IMR-90 (cell line): ENCODE data around the gene KIAA0408. TPM values are rescaled to one million over a fixed set of nuclear protein-coding genes. Genes with fewer than 3 reads are reported as not detected.
A peak's percentile ranks its signal among the peaks of the same experiment; 100 is the strongest.

ENCODE experiments used
- ATAC-seq: fragments of 200-7000 bp; cut with Tn5 transposase; 2 replicates; pipeline ENCODE4 v1.9.1; 2020; ENCODE audit warnings: low read depth, mild to moderate bottlenecking, moderate library complexity
- BruUV-seq: library from RNA; stranded (reverse); fragments of 400-500 nt; replicated peaks from 2 replicates; lab custom pipeline; 2021; lab: Mats Ljungman, UMichigan
- CTCF ChIA-PET: fragments of 300-600 bp; formaldehyde crosslinking; extraction: SDS; loops from one replicate; lab custom pipeline; 2021; ENCODE audit warnings: antibody characterized with exemption; lab: Yijun Ruan, JAX
- POLR2A ChIA-PET: fragments of 300-600 bp; sonication (Branson Sonifier 250); formaldehyde crosslinking; loops from one replicate; lab custom pipeline; 2022; ENCODE audit warnings: antibody characterized with exemption; ENCODE audit not compliant: unreplicated experiment; lab: Charles Lee
- DNase-seq: peaks from one replicate; pipeline ENCODE4 v3.0.0; 2013
- H2AFZ ChIP-seq: replicated peaks from 2 replicates; pipeline ENCODE3; 2013; ENCODE audit warnings: low read length, mild to moderate bottlenecking; ENCODE audit not compliant: poor library complexity
- H2AK5ac ChIP-seq: 2 replicates; pipeline ENCODE4 v1.6.1; 2013; ENCODE audit warnings: low read depth, low read length, inconsistent platforms
- H2AK9ac ChIP-seq: replicated peaks from 2 replicates; pipeline ENCODE3; 2013; ENCODE audit warnings: mild to moderate bottlenecking, low read depth, low read length, moderate library complexity; ENCODE audit not compliant: poor library complexity
- H2BK120ac ChIP-seq: 2 replicates; pipeline ENCODE4 v1.6.1; 2013; ENCODE audit warnings: low read depth, low read length, inconsistent platforms
- H2BK15ac ChIP-seq: 3 replicates; pipeline ENCODE4 v1.6.1; 2013; ENCODE audit warnings: low read depth, low read length, inconsistent platforms
- H2BK20ac ChIP-seq: 2 replicates; pipeline ENCODE4 v1.6.1; 2013; ENCODE audit warnings: low read depth, mild to moderate bottlenecking, inconsistent platforms, low read length, moderate library complexity
- H2BK5ac ChIP-seq: 2 replicates; pipeline ENCODE4 v1.6.1; 2013; ENCODE audit warnings: mild to moderate bottlenecking, low read depth, low read length, inconsistent platforms; ENCODE audit not compliant: poor library complexity, severe bottlenecking
- H3K14ac ChIP-seq: replicated peaks from 2 replicates; pipeline ENCODE4 v1.6.1; 2013; ENCODE audit warnings: low read depth, low read length, inconsistent platforms
- H3K18ac ChIP-seq: 2 replicates; pipeline ENCODE4 v1.6.1; 2013; ENCODE audit warnings: low read depth, low read length, control low read depth
- H3K23ac ChIP-seq: 2 replicates; pipeline ENCODE4 v1.6.1; 2013; ENCODE audit warnings: low read depth, low read length, inconsistent platforms
- H3K27ac ChIP-seq: 2 replicates; pipeline ENCODE4 v1.5.1; 2013; ENCODE audit warnings: mild to moderate bottlenecking, control low read depth, low read length; ENCODE audit not compliant: insufficient read depth
- H3K27me3 ChIP-seq: 2 replicates; pipeline ENCODE4 v1.6.1; 2013; ENCODE audit warnings: low read length; ENCODE audit not compliant: control insufficient read depth, insufficient read depth
- H3K36me3 ChIP-seq: 2 replicates; pipeline ENCODE4 v1.6.1; 2013; ENCODE audit warnings: low read length, mixed read lengths; ENCODE audit not compliant: control insufficient read depth, insufficient read depth
- H3K4ac ChIP-seq: 2 replicates; pipeline ENCODE4 v1.6.1; 2013; ENCODE audit warnings: low read depth, low read length, inconsistent platforms
- H3K4me1 ChIP-seq: 2 replicates; pipeline ENCODE4 v1.6.1; 2013; ENCODE audit warnings: low read length, mixed read lengths; ENCODE audit not compliant: control insufficient read depth, insufficient read depth
- H3K4me2 ChIP-seq: 2 replicates; pipeline ENCODE4 v1.6.1; 2013; ENCODE audit warnings: low read depth, mild to moderate bottlenecking, control low read depth, low read length, moderate library complexity
- H3K4me3 ChIP-seq: 2 replicates; pipeline ENCODE4 v1.5.1; 2013; ENCODE audit warnings: low read depth, mild to moderate bottlenecking, control low read depth, low read length, moderate library complexity; ENCODE audit not compliant: insufficient read depth
- H3K56ac ChIP-seq: 2 replicates; pipeline ENCODE4 v1.6.1; 2013; ENCODE audit warnings: low read length, inconsistent platforms; ENCODE audit not compliant: insufficient read depth; ENCODE audit errors: extremely low read depth
- H3K79me1 ChIP-seq, 2 experiments: 2 replicates each; pipeline ENCODE4 v1.6.1; 2013; ENCODE audit warnings: low read length in 2 of 2, inconsistent platforms in 1 of 2, low read depth in 1 of 2
- H3K9ac ChIP-seq: 2 replicates; pipeline ENCODE4 v1.6.1; 2013; ENCODE audit warnings: low read depth, low read length, control low read depth
- H3K9me1 ChIP-seq: 2 replicates; pipeline ENCODE4 v1.6.1; 2013; ENCODE audit warnings: low read length, inconsistent platforms; ENCODE audit not compliant: insufficient read depth
- H3K9me3 ChIP-seq: 2 replicates; pipeline ENCODE4 v1.6.1; 2013; ENCODE audit warnings: low read length; ENCODE audit not compliant: control insufficient read depth, insufficient read depth
- H4K20me1 ChIP-seq: 2 replicates; pipeline ENCODE4 v1.6.1; 2013; ENCODE audit warnings: low read length, inconsistent platforms; ENCODE audit not compliant: insufficient read depth
- H4K5ac ChIP-seq: 2 replicates; pipeline ENCODE4 v1.6.1; 2013; ENCODE audit warnings: mild to moderate bottlenecking, low read depth, low read length, control low read depth
- H4K8ac ChIP-seq, 2 experiments: 2 replicates each; pipeline ENCODE4 v1.6.1; 2013; ENCODE audit warnings: low read depth in 2 of 2, low read length in 2 of 2, control low read depth in 1 of 2, inconsistent platforms in 1 of 2
- H4K91ac ChIP-seq: 2 replicates; pipeline ENCODE4 v1.6.1; 2013; ENCODE audit warnings: low read depth, low read length, inconsistent platforms; ENCODE audit not compliant: insufficient read depth
- BHLHE40 ChIP-seq: fragments of 150-350 bp; IDR thresholded peaks from 2 replicates; pipeline ENCODE4 v1.6.1; 2016; ENCODE audit warnings: mild to moderate bottlenecking, low read depth, low read length
- CEBPB ChIP-seq: IDR thresholded peaks from 2 replicates; pipeline ENCODE4 v1.6.1; 2012; ENCODE audit warnings: low read depth, low read length, improper control_type of control experiment
- CHD1 ChIP-seq: IDR thresholded peaks from 2 replicates; pipeline ENCODE4 v1.6.1; 2012; ENCODE audit warnings: low read depth, low read length, improper control_type of control experiment
- FOS ChIP-seq: fragments of 150-350 bp; IDR thresholded peaks from 2 replicates; pipeline ENCODE4 v1.6.1; 2016; ENCODE audit warnings: low read depth, low read length
- MAZ ChIP-seq: IDR thresholded peaks from 2 replicates; pipeline ENCODE4 v1.6.1; 2012; ENCODE audit warnings: low read depth, mild to moderate bottlenecking, low read length, improper control_type of control experiment, moderate library complexity, borderline replicate concordance
- RAD21 ChIP-seq: IDR thresholded peaks from 2 replicates; pipeline ENCODE4 v1.6.1; 2012; ENCODE audit warnings: low read length, improper control_type of control experiment
- RCOR1 ChIP-seq: IDR thresholded peaks from 2 replicates; pipeline ENCODE4 v1.6.1; 2012; ENCODE audit warnings: mild to moderate bottlenecking, low read length, improper control_type of control experiment; ENCODE audit not compliant: insufficient replicate concordance
- SMC3 ChIP-seq: fragments of 150-350 bp; IDR thresholded peaks from 2 replicates; pipeline ENCODE4 v1.6.1; 2016; ENCODE audit warnings: low read depth, mild to moderate bottlenecking, antibody characterized with exemption, low read length, moderate library complexity
- WGBS, 2 experiments: methylation state at CpG; one replicate each; pipeline versions ENCODE4 v1.1.5 to v1.1.7; 2013; ENCODE audit warnings: missing lambda C conversion rate in 2 of 2; ENCODE audit not compliant: insufficient read length in 1 of 2; ENCODE audit errors: extremely low coverage in 2 of 2; 5-methylcytosine and 5-hydroxymethylcytosine counted together
- dilution Hi-C: fragments of 300-500 bp; cut with HindIII; formaldehyde crosslinking; loops from one replicate; pipeline ENCODE4 v1.14.3; 2018; ENCODE audit warnings: low sequenced_read_pairs; ENCODE audit not compliant: unreplicated experiment
- in situ Hi-C: fragments of 300-500 bp; cut with MboI; formaldehyde crosslinking; loops from 3 replicates; pipeline ENCODE4 v1.14.3; 2019; ENCODE audit warnings: low sequenced_read_pairs, inconsistent platforms, mixed read lengths
- intact Hi-C: fragments of 100-400 bp; cut with micrococcal nuclease; formaldehyde crosslinking; loops from 2 replicates; pipeline ENCODE4 v1.10.0; 2022
- polyA plus RNA-seq, 3 experiments: library from polyadenylated mRNA; depleted of rRNA; stranded (reverse); fragments of >200 nt; gene quantifications; 2 replicates each; pipeline ENCODE4 v1.2.3, GENCODE V29; 2012; ENCODE audit warnings: low replicate concordance in 1 of 3
- total RNA-seq: library from RNA; depleted of rRNA; stranded (reverse); fragments of >200 nt; gene quantifications from 2 replicates; pipeline ENCODE4 v1.2.3, GENCODE V29; 2012

Gene KIAA0408
- total and polyA plus RNA-seq, 2 of the 4 experiments (the other 2 are of a cell fraction), result 0.90 to 2.9 TPM

DNA sequence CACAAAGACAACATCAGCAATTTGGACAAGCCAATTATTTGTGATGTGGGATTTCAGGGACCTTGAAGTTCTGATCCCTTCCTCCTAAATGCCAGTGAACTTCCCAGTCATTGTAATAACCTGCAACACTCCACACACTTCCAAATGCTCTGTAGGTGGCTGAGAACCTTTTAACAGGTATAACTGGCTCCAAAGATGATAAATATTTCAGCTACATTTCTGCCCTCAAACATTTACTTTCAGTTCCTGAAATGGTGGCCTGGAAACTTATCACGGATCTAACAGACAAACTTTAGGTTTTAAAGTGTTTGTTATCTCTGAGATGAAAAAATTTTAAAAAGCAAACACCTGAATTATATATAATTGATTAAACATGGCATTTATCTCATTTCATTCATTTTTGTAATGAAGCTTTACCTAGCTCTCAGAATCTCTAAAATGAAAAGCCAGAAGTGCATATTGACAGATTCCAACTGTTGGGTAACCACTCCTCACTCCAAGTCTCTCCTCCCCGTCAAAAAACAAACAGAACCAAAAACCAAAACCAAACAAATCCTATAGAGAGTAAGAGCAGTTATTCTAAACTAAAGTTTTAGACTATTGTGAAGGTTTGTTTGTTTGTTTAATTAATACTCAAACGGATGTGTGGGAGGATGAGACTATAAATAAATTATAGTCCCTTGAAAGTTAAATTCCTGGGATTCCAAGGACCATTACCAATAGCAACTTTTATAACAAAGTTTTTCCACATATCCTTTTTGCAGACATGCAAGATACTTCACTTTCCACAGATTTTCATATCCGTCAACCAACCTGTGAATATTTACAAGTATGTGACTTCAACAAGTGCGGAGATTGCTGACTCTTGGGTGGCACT is 12.4 kb upstream of the KIAA0408 start:
- H3K18ac ChIP-seq, result no peak overlapping the region
- ChIA-PET POLR2A (no interaction called here), CTCF (interaction anchor here (1.0 kb wide), 1 partner anchor 45 kb away, joined by 3 read pairs; no protein-coding TSS in a partner anchor)
- DNase-seq (peak; percentile 23), ATAC-seq (peak; percentile 29; the same call in 1 of the 2 replicates)
- peak overlapping the region; percentile 64; the same call in 1 of the 2 replicates for H3K4me2 ChIP-seq
- no peak overlapping the region for H4K5ac ChIP-seq
- no peak overlapping the region for H3K23ac ChIP-seq
- no peak overlapping the region; the same call in 1 of the 2 replicates for H3K56ac ChIP-seq
- no peak overlapping the region for H3K27ac ChIP-seq
- H3K9me3 ChIP-seq, result no peaks in the 10 kb centered on the region
- H3K36me3 ChIP-seq, result no peaks in the 10 kb centered on the region
- no peak overlapping the region for H4K91ac ChIP-seq
- no peaks in the 10 kb centered on the region; the same call in 1 of the 2 replicates for H4K20me1 ChIP-seq
- H3K14ac ChIP-seq, result no peak overlapping the region; the same call in 1 of the 2 replicates
- no peak overlapping the region for H4K8ac ChIP-seq
- no peak overlapping the region for H3K9ac ChIP-seq
- no peak overlapping the region for H2BK5ac ChIP-seq
- no TSS peak for BruUV-seq
- no peak overlapping the region for H2AK5ac ChIP-seq
- H2BK120ac ChIP-seq, result 0 out of 2 replicates have a peak overlapping the region, but pooled peaks have one; percentile 3
- peaks cover 7% of the 10 kb centered on the region; the same call in 1 of the 2 replicates for H3K9me1 ChIP-seq
- H2BK20ac ChIP-seq, result 0 out of 2 replicates have a peak overlapping the region, but pooled peaks have one; percentile 31
- no peak overlapping the region for H2AFZ ChIP-seq
- H3K27me3 ChIP-seq, result no peaks in the 10 kb centered on the region
- intact Hi-C loops, result no loop called here
- H2BK15ac ChIP-seq, result no peak overlapping the region
- no CpG with 5 or more reads among the region's 5 CpGs for WGBS, 2 experiments
- TF ChIP-seq CHD1 (no peak), SMC3 (no peak), CEBPB (no peak), MAZ (no peak), BHLHE40 (no peak), RCOR1 (no peak), RAD21 (no peak), FOS (no peak)
- dilution Hi-C loops, result no loop called here
- no peak overlapping the region for H3K4me3 ChIP-seq
- in situ Hi-C loops, result no loop called here
- peaks cover 2% of the 10 kb centered on the region; the same call in 1 of the 2 replicates for H3K4me1 ChIP-seq
- H3K4ac ChIP-seq, result peak overlapping the region; percentile 15; the same call in 1 of the 2 replicates
- H2AK9ac ChIP-seq, result no peak overlapping the region
- no peaks in the 10 kb centered on the region for H3K79me1 ChIP-seq
